AG04450 (cell line): ENCODE measurements around the gene KEL. TPM values are rescaled to one million over a fixed set of nuclear protein-coding genes. Genes with fewer than 3 reads are reported as not detected.

Source experiments
- CTCF ChIA-PET: fragments of 300-600, 350-600 bp; formaldehyde crosslinking; extraction: SDS; loops from one replicate; lab custom pipeline; 2022; ENCODE audit warnings: antibody characterized with exemption, inconsistent platforms; lab: Charles Lee
- POLR2A ChIA-PET: fragments of 350-600 bp; formaldehyde crosslinking; extraction: SDS; loops from one replicate; lab custom pipeline; 2021; ENCODE audit warnings: antibody characterized with exemption, inconsistent platforms; lab: Yijun Ruan, JAX
- DNase-seq: peaks from one replicate; pipeline ENCODE4 v3.0.0-alpha.2; 2011; ENCODE audit warnings: low read depth, low spot score
- H3K27ac ChIP-seq: one replicate; pipeline ENCODE4 v1.5.1; 2012; ENCODE audit warnings: low read depth, low read length, control low read depth
- H3K27me3 ChIP-seq: one replicate; pipeline ENCODE4 v1.6.0; 2012; ENCODE audit warnings: low read length; ENCODE audit not compliant: control insufficient read depth, insufficient read depth
- H3K4me3 ChIP-seq: 2 replicates; pipeline ENCODE4 v1.5.1; 2011; ENCODE audit warnings: mild to moderate bottlenecking, low read depth, low read length, control low read depth
- H3K9me3 ChIP-seq: 2 replicates; pipeline ENCODE4 v1.5.1; 2012; ENCODE audit warnings: low read length; ENCODE audit not compliant: control insufficient read depth, insufficient read depth
- CTCF ChIP-seq: IDR thresholded peaks from 2 replicates; pipeline ENCODE4 v1.5.1; 2011; ENCODE audit warnings: low read depth, low read length, control low read depth, inconsistent platforms
- polyA plus RNA-seq: library from polyadenylated mRNA; depleted of rRNA; stranded (reverse); fragments of >200 nt; gene quantifications from 2 replicates; pipeline ENCODE4 v1.2.3, GENCODE V29; 2011

Gene KEL
- polyA plus RNA-seq, 1 experiment = 0.09 TPM

GRCh38 chr7:142938611-142939010 lies 23.6 kb downstream of the KEL start:
- Histone ChIP-seq H3K27ac (no peak overlapping the region), H3K27me3 (no peaks in the 10 kb centered on the region), H3K9me3 (peaks cover 45% of the 10 kb centered on the region), H3K4me3 (no peak overlapping the region)
- POLR2A ChIA-PET = no interaction called here
- CTCF ChIA-PET = no interaction called here
- no peak for DNase-seq
- TF ChIP-seq CTCF = no peak

DNA sequence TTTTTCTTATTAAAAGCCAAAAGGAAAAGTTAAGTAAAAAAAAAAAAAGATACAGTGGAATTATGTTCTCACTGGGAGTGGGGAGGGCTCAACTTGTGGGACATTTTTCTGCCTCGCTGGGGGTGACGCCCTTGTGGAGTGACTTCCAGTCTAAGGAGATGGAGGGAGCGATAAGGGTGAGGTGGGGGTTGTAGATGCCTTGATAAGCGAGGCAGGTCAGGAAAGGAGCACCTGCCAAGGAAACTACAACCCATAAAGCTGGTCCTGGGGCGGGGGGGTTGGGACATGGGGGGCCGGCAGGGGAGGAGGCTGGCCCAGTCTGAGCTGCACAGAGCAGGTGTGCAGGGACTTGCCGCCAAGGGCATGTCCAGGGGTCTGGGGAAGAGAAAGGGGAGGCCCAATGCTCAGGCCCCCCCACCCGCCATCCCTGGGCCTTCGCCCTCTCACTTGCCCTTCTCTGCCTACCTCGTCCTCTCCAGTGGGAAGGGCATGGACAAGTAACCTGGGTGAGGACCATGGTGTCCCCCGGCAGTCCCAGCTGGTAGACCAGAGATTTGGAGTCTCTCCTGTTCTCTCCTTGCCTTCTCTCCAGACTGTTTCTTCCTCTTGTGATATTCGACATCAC lies 26.1 kb downstream of the KEL start:
- no peak overlapping the region for H3K4me3 ChIP-seq
- peaks cover 38% of the 10 kb centered on the region for H3K9me3 ChIP-seq
- no peaks in the 10 kb centered on the region for H3K27me3 ChIP-seq
- ChIA-PET CTCF (no interaction called here), POLR2A (no interaction called here)
- TF ChIP-seq CTCF = no peak
- no peak overlapping the region for H3K27ac ChIP-seq
- no peak for DNase-seq

DNA sequence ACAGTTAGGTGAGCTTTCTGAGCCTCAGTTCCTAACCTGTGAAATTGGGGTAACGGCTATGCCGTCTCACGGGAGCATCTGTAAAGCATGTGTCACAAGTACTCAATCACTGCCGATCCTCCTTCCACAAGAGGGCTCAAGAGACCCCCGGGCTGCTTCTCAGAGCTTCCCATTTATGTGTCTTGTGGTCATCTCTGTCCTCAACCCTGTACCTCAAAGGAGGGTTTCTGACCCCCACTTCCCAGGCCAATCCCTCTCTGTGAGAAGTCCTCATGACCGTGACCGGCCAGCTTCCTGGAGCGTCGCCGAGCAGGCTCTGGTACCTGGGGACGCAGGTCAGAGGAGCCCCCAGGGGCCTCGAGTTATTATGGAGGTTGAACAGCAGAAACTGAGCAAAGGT lies 28.1 kb downstream of the KEL start:
- TF ChIP-seq CTCF = no peak
- ChIA-PET CTCF (no interaction called here), POLR2A (no interaction called here)
- Histone ChIP-seq H3K9me3 (peaks cover 39% of the 10 kb centered on the region), H3K27me3 (no peaks in the 10 kb centered on the region), H3K27ac (no peak overlapping the region), H3K4me3 (no peak overlapping the region)
- no peak for DNase-seq

DNA sequence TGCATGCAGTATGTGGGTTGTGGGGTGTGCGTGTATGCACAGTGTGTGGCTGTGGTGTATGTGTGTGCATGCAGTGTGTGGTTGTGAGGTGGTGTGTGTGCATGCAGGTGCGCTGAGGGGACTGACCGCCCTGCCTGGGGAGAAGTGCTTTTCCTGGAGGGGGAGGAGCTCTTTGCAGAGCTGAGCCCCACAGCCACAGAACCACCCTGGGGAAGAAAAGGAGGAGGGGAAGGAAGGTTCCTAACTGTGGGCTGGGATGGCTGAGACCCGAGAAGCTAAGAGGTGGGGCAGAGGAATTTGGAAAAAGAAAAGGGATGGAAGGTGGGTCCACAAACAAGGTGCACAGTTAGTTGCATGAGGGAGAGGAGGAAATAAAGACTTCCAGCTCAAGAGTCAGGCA lies 28.5 kb downstream of the KEL start, which contains the start of gene TRPV5:
TSS of gene TRPV5 (minus strand) at position 123 of the 400 bp plus-strand sequence. CDS start 287 bp downstream, outside the sequence.
- H3K27me3 ChIP-seq = no peaks in the 10 kb centered on the region
- DNase-seq = no peak
- no peak within 1 kb of the TSS for H3K4me3 ChIP-seq
- H3K27ac ChIP-seq = no peak within 1 kb of the TSS
- peaks cover 44% of the 10 kb centered on the region for H3K9me3 ChIP-seq
- CTCF ChIA-PET = no interaction called here
- POLR2A ChIA-PET = no interaction called here
- TF ChIP-seq CTCF = no peak

GRCh38 chr7:142933092-142933475 lies 29.1 kb downstream of the KEL start:
- no peak for DNase-seq
- no peak overlapping the region for H3K4me3 ChIP-seq
- H3K27me3 ChIP-seq = no peaks in the 10 kb centered on the region
- CTCF ChIA-PET = no interaction called here
- POLR2A ChIA-PET = no interaction called here
- no peak overlapping the region for H3K27ac ChIP-seq
- no peak for TF ChIP-seq CTCF
- H3K9me3 ChIP-seq = peaks cover 46% of the 10 kb centered on the region
